ENCODE measurements around the gene ZCCHC24. TPM values are rescaled to one million over a fixed set of nuclear protein-coding genes. Genes with fewer than 3 reads are reported as not detected.

Gene ZCCHC24
- total RNA-seq, 4 donors from 2014 or later: 37.6 to 75.7 (median 48.7) TPM

DNA sequence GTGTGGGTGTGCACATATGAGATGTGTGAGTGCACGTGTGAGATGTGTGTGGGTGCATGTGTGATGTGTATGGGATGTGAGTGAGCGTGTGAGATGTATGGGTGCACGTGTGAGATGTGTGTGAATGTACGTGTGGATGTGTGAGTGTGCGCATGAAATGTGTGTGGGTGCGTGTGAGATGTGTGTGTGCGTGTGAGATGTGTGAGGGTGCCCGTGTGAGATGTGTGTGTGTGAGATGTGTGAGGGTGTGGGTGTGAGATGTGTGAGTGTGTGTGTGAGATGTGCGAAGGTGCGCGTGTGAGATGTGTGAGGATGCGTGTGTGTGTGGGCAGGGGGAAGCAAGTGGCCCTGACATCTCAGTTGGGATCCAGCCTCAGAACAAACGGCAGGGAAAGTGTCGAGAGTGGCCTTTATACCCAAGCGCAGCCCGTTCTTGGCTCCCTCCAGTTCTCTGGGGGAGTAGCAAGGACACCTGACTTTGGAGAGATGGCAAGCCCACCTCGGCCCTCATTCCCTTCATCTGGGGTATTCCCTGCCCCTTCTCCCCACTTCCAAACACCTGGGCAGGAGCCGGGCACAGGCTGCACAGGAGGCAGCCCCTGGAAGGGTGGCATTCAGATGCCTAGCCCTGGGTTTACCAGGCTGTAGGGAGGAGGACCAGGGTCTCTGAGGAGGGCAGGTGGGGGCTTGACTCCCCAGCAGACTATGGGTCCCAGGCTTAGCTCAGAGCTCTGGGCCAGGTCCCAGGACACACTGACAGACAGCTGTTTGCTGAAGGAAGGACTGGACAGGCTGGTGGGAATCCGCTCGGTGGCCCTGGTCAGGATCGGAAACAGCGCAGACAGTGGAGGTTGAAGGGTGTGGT, 66.5 kb downstream of the ZCCHC24 start:
- TF ChIP-seq, protein P1, sequence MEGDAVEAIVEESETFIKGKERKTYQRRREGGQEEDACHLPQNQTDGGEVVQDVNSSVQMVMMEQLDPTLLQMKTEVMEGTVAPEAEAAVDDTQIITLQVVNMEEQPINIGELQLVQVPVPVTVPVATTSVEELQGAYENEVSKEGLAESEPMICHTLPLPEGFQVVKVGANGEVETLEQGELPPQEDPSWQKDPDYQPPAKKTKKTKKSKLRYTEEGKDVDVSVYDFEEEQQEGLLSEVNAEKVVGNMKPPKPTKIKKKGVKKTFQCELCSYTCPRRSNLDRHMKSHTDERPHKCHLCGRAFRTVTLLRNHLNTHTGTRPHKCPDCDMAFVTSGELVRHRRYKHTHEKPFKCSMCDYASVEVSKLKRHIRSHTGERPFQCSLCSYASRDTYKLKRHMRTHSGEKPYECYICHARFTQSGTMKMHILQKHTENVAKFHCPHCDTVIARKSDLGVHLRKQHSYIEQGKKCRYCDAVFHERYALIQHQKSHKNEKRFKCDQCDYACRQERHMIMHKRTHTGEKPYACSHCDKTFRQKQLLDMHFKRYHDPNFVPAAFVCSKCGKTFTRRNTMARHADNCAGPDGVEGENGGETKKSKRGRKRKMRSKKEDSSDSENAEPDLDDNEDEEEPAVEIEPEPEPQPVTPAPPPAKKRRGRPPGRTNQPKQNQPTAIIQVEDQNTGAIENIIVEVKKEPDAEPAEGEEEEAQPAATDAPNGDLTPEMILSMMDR (IDR thresholded peaks at IDR 0.05; ENCODE audit: low read depth): no peak

DNA sequence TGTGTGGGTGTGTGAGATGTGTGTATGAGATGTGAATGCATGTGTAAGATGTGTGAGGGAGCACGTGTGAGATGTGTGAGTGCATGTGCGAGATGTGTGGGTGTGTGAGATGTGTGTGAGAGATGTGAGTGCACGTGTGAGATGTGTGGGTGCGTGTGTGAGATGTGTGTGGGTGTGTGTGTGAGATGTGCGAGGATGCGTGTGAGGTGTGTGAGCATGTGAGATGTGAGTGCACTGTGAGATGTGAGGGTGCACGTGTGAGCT, 67.1 kb downstream of the ZCCHC24 start:
- TF ChIP-seq, protein P1 (IDR thresholded peaks at IDR 0.05; ENCODE audit: low read depth): no peak

DNA sequence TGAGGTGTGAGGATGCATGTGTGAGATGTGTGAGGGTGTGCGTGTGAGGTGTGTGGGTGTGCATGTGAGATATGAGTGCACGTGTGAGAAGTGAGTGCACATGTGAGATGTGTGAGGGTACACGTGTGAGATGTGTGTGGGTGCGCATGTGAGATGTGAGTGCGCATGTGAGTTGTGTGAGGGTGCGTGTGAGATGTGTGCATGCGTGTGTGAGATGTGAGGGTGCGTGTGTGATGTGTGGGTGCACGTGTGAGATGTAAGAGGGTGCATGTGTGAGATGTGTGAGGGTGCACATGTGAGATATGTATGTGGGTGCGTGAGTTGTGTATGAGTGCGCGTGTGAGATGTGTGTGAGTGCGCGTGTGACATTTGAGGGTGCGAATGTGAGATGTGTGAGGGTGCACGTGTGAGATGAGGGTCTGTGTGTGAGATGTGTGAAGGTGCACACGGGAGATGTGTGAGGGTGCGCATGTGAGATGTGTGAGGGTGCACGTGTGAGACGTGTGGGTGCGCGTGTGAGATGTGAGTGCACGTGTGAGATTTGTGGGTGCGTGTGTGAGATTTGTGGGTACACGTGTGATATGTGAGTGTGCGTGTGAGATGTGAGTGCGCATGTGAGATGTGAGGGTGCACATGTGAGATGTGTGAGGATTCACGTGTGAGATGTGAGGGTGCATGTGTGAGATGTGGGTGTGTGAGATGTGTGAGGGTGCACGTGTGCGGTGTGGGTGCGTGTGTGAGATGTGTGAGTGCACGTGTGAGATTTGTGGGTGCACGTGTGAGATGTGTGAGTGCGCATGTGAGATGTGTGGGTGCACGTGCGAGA, 67.7 kb downstream of the ZCCHC24 start:
- TF ChIP-seq, protein P1 (IDR thresholded peaks at IDR 0.05; ENCODE audit: low read depth): no peak

DNA sequence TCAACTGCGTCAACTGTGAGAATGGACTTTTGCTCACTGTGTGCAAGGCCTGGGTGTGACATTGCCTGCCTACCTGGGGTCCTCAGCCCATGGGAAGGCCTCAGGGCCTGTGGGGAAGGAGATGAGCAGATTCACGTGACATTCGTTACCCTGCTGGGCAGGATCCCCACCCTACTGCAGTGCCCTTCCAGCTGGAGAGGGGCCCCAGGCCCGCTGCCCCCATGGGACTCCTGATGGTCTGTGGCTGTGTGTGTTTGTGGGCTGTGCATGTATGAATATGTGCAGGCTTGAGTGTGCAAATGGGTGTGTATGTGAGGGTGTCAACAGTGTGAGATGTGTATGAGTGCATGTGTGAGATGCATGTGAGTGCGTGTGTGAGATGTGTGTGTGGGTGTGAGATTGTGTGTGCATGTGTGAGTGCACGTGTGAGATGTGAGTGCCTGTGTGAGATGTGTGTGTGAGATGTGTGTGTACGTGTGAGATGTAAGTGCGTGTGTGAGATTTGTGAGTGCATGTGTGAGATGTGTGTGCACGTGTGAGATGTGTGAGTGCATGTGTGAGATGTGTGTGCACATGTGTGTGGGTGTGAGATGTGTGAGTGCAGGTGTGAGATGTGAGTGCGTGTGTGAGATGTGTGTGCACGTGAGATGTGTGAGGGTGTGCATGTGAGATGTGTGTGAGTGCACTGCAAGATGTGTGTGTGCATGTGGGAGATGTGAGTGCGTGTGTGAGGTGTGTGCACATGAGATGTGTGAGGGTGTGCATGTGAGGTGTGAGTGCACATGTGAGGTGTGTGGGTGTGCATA, 68.5 kb downstream of the ZCCHC24 start:
- TF ChIP-seq, protein P1 (IDR thresholded peaks at IDR 0.05; ENCODE audit: low read depth): no peak

DNA sequence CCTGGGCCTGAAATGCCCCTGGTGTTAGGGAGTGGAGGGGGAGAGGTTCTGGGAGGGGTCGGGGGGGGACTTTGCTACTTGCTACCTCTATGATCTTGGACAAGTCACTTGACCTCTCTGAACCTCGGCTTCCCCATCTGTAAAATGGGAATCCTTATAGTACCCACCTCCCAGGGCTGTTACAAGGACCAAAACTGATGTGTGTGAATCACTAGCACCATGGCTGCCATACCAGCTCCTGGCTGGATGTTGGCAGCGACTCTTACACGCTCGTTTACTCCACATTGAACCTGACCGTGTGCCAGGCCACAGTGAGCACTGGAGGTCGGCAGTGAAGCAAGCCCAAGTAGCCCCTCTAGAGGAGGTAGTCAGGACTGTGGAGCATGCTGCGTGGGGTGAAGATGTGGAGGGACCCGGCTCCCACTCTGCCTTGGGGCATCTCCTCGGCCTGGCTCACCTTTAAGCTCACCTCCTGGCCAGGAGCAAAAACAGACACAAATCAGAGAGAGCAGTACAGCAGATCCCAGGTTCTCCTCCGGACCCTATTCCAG, 69.3 kb downstream of the ZCCHC24 start:
- TF ChIP-seq, protein P1 (IDR thresholded peaks at IDR 0.05; ENCODE audit: low read depth): no peak

DNA sequence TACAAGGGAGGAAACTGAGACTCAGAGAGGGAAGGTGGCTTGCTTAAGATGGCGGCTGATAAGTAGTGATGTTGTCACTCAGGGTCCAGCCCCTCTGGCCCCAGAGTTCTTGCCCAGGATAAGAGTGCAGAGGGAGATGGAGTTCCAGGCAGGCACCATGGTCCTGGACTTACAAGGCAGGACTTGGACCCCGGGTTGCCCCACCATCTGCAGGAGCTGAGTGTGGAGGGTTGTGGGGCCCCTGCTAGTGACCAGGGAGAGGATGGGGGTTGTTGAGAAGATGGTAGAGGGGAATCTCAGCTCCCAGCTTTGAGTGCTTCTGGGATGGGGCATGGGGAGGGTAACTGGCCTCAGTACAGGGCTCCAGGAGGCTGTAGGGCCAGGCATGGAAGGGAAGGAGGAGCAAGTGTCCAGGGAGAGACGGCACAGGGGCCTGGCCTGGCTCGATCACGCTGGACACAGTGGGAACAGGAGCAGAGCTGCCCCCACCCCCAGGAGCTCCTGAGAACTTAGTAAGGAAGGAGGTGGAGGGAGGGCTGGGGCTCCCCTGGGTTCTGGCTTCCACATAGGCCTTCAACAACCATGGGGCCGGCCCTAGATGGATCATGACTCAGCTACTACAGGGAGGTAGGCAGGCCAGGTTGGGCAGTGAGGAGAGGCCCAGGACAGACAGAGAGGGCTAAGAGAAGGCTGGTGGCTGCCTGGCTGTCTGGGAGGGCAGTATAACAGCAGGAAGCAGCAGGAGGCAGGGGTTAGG, 69.9 kb downstream of the ZCCHC24 start:
- TF ChIP-seq, protein P1 (IDR thresholded peaks at IDR 0.05; ENCODE audit: low read depth): no peak
